SK-MEL-5 (cell line): ENCODE data around the gene ALG9. TPM values are rescaled to one million over a fixed set of nuclear protein-coding genes. Genes with fewer than 3 reads are reported as not detected.

ENCODE experiments used
- DNase-seq: peaks from one replicate; pipeline ENCODE4 v3.0.0-alpha.2; 2016; ENCODE audit warnings: low read depth, low spot score
- in situ Hi-C: cut with HindIII; loops from 2 replicates; pipeline ENCODE4 v1.10.0; 2016; ENCODE audit warnings: low sequenced_read_pairs, high pct_unique_total_duplicates, low pct_unique_long_range_greater_than_20kb
- polyA plus RNA-seq, 2 experiments: library from polyadenylated mRNA; depleted of rRNA; stranded (reverse); fragments of >200 nt; gene quantifications; 2 replicates each; pipeline ENCODE4 v1.2.3, GENCODE V29; 2015
- total RNA-seq: library from RNA; depleted of rRNA; stranded (reverse); fragments of >200 nt; shearing (Covaris generic); gene quantifications from 2 replicates; pipeline ENCODE4 v1.2.3, GENCODE V29; 2014; rRNA removed

The ALG9 gene, protein sequence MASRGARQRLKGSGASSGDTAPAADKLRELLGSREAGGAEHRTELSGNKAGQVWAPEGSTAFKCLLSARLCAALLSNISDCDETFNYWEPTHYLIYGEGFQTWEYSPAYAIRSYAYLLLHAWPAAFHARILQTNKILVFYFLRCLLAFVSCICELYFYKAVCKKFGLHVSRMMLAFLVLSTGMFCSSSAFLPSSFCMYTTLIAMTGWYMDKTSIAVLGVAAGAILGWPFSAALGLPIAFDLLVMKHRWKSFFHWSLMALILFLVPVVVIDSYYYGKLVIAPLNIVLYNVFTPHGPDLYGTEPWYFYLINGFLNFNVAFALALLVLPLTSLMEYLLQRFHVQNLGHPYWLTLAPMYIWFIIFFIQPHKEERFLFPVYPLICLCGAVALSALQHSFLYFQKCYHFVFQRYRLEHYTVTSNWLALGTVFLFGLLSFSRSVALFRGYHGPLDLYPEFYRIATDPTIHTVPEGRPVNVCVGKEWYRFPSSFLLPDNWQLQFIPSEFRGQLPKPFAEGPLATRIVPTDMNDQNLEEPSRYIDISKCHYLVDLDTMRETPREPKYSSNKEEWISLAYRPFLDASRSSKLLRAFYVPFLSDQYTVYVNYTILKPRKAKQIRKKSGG
- total RNA-seq: 33.6 and 39.0 TPM in 2 replicates
- 22.4 and 30.6 TPM in 2 replicates for polyA plus RNA-seq (2015; cell fraction: cytosol; rRNA removed)
- 20.3 and 22.1 TPM in 2 replicates for polyA plus RNA-seq (2015; cell fraction: nucleus; rRNA removed)

- DNase-seq: peak; percentile 68
- in situ Hi-C loops: no loop called here
Measured at GRCh38 chr11:111870886-111871692, at the start of gene ALG9. TSS of gene ALG9 (minus strand) at chr11:111871581. CDS start at chr11:111871482, 99 bp downstream.

DNA sequence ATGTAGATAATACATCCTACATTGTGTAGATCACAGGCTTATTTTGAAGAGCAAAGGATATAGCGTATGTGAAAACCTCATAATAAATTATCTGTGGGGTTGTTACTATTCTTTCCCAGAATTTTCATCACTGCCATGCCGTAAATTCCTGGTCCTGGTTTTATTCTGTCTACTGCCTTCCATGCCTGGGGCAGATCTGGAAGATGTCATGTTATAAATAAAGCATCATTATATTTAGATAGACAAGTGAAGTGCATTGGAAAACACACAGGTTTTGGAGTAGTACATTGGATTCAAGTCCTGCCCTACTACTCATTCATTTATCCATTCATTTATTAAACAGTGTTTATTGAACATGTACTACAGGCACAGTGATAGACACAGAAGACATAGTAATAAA is 49.5 kb upstream of the ALG9 start:
- no peak for DNase-seq
- in situ Hi-C loops: no loop called here

DNA sequence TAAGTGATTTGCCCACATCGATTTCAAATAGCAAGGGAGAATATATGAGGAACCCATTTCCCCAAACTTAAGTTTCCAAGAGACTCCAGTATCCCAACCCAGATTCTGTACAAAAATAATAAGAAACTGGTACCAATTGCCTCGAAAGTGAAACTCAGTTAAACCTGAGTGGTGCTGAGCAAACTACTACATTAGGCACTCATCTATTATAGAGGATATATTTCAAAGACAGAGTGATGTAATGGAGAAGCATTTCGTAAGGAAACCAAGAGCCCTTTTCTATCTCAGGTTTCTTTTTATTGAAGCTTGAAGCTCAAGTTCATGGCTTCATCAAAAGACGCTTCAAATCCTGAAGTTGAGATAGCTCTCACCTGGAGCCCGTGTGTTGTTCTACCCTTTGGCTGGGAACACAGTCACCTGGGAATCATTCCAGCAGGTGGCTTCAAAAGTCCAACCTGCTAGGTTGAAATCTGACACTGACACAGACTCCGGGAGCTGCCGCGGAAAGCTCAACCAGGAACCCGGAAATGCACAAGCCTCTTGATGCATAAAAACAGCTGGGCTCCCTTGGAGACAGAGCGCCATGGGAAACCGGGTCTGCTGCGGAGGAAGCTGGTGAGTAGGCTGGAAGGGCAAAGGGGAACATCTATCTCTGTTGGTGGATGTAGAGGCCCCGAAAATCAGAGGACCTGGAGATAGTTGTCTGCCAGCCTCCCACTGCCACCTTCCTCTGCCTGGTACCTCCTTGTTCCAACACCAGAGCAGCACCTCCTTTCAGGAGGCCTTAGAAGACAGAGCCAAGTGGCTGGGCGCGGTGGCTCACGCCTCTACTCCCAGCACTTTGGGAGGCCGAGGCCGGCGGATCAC is 47.2 kb upstream of the ALG9 start, which contains the start of gene C11orf52:
C11orf52 (plus strand) TSS at position 524 of the 867 bp plus-strand sequence; CDS start at position 584, 60 bp downstream.
- in situ Hi-C loops: no loop called here
- no peak for DNase-seq

DNA sequence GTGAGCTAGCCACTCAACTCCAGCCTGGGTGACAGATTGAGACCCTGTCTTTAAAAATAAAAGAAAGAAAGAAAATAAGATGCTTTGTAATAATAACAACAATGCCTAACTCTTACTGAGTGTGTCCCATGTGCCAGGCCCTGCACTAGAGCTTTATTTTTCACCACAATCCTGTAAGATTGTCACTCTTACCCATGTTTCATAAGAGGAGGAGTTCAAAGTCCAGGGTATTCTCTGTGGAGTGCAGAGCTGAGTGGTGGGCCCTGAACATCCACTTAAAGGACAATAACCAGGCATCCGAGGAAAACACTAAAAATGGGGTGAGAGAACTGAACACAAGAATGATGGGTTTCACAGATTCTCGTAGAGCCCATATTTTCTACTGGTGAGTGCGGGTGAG is 46.4 kb upstream of the ALG9 start:
- DNase-seq: no peak
- in situ Hi-C loops: no loop called here

GRCh38 chr11:111917312-111917711 is 45.9 kb upstream of the ALG9 start:
- in situ Hi-C loops: no loop called here
- no peak for DNase-seq

DNA sequence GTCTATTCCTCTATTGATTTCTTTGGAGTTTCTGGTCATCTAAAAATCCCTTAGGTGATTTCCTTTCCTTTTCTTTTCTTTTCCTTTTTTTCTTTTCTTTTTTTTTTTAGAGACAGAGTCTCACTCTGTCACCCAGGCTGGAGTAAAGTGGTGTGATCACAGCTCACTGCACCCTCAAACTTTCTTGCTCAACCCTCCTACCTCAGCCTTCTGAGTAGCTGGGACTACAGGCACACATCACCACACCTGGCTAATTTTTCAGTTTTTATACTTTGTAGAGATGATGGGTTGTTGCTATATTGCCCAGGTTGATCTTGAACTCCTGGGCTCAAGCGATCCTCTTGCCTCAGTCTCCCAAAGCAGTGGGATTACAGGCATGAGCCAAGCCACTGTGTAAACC is 45.4 kb upstream of the ALG9 start:
- in situ Hi-C loops: no loop called here
- DNase-seq: no peak

DNA sequence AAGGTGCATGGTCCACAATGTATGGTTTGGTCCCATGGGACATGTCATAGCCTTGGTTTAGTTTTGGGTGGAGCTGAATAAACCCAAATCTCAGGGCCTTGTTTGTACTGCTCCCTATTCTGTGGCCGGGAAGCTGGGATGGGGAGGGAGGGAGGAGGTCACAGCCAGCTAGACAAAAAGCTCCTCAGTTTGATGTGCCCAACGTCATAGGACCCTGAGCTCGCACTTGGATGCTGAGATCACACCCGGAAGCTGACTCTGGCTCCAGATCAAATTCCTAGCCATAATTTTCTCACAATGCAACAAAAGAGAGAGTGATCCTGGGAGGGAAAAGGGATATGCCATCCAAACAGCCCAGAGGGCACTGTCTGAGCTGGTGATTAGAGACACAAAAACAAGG is 42.6 kb upstream of the ALG9 start:
- peak; percentile 88 for DNase-seq
- in situ Hi-C loops: no loop called here

DNA sequence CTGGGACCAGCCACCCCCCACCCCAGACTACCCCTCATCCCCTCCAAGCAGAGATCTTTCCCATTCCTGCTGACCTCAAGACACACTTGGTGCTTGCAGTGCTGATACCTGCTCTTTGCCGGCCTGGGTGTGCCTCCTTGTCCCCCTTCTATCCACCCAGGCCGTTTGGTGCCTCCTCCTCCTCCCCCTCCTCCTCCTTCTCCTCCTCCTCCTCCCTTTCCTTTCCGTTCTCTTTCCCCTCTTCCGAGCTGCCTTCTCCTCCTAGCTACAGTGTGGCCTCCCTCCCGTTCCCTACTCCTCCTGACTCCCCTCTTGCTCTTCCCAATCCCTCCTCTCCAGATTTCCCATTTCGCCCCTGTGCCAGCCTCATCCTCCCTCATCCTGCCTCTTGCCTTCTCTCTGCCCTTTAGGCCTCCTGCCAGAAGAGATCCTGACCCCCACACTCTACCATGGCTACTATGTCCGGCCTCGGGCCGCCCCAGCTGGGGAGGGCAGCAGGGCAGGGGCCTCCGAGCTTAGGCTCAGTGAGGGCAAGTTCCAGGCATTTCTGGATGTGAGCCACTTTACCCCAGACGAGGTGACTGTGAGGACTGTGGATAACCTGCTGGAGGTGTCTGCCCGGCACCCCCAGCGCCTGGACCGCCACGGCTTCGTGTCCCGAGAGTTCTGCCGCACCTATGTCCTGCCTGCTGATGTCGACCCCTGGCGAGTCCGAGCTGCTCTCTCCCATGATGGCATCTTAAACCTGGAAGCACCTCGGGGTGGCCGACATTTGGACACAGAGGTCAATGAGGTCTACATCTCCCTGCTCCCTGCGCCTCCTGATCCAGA is 41.9 kb upstream of the ALG9 start:
- no peak for DNase-seq
- in situ Hi-C loops: no loop called here

- in situ Hi-C loops: no loop called here
- no peak for DNase-seq
Measured at GRCh38 chr11:111912535-111912934, 41.2 kb upstream of the ALG9 start, which contains the start of gene HSPB2. TSS of gene HSPB2 (plus strand) at chr11:111912734. CDS start at chr11:111912830, 96 bp downstream.

GRCh38 chr11:111911563-111912401 is 40.4 kb upstream of the ALG9 start, which contains the start of gene CRYAB:
TSS of gene CRYAB (minus strand) at chr11:111911770. CDS start at chr11:111911724, 46 bp downstream.
- DNase-seq: peak; percentile 49
- in situ Hi-C loops: no loop called here

- in situ Hi-C loops: no loop called here
- peak; percentile 60 for DNase-seq
Measured at GRCh38 chr11:111910676-111911562, 39.5 kb upstream of the ALG9 start.

GRCh38 chr11:111909378-111909777 is 38.0 kb upstream of the ALG9 start:
- in situ Hi-C loops: no loop called here
- no peak for DNase-seq

GRCh38 chr11:111908639-111909305 is 37.4 kb upstream of the ALG9 start:
- DNase-seq: no peak
- in situ Hi-C loops: no loop called here

DNA sequence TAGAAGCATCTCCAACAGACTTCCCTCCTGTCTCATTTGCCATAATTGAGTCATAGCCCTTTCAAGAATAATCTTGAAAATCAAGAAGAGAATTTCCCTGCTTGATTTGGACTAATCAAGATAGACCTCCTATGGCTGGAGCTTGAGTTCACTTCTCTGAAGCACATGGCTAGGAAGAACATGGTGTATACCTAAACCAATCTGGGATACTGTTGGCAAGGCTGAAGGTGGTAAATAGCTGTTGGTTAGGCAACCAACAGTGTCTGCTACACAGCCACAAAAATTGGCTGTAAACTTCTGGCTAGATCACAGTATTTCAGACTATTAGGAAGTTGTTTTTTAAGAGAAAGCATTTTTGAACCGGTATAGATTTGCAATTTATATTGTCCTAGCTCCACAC is 35.3 kb upstream of the ALG9 start:
- in situ Hi-C loops: no loop called here
- no peak for DNase-seq
